Amniotic epithelial cell (primary cell): ENCODE measurements around the gene PEAR1.
"Not testable (repeated sequence)": the region's sequence is repeated elsewhere in the genome, so short reads cannot be mapped to it uniquely, and the experiment has no call there.

Experiments
- DNase-seq: peaks from one replicate; pipeline ENCODE4 v3.0.0-alpha.2; 2010; ENCODE audit warnings: low read depth

PEAR1 gene

DNA sequence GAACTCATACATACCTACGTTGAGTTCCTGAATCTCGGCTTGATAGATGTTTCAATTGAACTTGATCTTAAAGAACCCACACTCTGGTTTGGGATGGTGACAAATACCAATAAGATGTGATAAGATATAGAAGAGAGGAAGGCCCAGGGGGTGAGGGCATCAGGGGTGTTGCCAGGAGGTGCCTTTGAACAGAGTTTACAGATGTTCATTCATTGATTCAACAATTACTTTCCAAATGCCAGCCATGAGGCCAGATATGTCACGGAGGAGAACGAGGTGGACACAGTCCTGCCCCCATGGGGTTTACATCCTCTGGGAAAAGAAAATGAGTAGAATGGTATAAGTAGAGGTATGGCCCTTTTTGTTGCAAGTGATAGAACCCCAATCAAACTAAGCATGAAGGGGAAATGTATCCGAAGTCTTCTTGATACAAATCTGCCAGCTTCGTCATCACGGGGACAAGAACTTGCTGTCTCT lies 27.6 kb downstream of the PEAR1 start:
- DNase-seq, result no peak

DNA sequence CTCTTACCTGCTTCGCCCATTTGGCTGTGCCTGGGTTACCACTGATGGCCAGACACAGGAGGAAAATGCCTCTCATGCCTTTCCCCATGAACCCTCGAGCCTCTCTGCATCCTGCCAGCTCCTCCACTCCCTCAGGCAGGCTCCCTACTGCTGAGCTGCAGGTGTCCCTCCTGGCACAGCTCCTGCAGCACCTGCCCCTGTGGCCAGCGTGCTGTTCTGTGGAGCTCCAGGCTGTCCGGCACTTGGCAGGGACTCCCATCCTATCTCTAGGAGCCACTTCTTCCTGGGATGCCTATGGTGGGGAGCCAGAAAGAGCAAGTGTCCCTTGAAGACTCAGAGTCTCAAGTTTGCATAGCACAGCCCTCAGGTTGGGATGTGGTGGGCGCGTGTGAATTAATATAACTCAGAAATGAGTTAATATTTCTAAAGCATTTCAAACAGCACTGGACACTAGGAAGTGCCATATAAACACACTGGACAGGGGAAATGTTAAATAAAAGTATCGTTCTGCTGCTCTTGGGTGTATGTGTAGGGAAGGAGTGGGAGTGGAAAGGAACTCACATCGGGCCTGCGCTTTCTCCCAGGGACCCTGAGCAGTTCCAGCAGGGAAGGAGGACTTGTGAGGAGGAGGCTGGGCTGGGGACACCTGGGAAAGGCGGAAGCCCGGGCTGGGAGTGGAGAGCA lies 29.6 kb downstream of the PEAR1 start:
- DNase-seq, result no peak

GRCh38 chr1:156923670-156924477 lies 30.4 kb downstream of the PEAR1 start:
- no peak for DNase-seq

- no peak for DNase-seq
Measured at GRCh38 chr1:156924478-156925153, 31.1 kb downstream of the PEAR1 start.

- no peak for DNase-seq
Measured at GRCh38 chr1:156925154-156926010, 31.9 kb downstream of the PEAR1 start.

- peak; percentile 61 for DNase-seq
Measured at GRCh38 chr1:156926175-156926574, 32.7 kb downstream of the PEAR1 start.

DNA sequence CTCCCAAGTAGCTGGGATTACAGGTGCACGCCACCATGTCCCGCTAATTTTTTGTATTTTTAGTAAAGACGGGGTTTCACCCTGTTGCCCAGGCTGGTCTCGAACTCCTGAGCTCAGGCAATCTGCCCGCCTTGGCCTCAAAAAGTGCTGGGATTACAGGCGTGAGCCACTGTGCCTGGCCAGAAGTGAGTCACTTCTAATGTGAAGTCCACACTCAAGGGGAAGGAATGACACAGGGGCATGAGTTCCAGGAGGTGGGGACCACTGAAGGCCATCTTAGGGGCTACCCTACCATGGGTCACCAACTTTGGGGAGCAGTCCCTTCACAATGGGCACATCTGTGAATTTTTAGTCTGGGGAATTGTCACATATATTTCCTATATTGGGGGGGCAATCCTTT lies 33.2 kb downstream of the PEAR1 start:
- DNase-seq, result not testable (repeated sequence)

DNA sequence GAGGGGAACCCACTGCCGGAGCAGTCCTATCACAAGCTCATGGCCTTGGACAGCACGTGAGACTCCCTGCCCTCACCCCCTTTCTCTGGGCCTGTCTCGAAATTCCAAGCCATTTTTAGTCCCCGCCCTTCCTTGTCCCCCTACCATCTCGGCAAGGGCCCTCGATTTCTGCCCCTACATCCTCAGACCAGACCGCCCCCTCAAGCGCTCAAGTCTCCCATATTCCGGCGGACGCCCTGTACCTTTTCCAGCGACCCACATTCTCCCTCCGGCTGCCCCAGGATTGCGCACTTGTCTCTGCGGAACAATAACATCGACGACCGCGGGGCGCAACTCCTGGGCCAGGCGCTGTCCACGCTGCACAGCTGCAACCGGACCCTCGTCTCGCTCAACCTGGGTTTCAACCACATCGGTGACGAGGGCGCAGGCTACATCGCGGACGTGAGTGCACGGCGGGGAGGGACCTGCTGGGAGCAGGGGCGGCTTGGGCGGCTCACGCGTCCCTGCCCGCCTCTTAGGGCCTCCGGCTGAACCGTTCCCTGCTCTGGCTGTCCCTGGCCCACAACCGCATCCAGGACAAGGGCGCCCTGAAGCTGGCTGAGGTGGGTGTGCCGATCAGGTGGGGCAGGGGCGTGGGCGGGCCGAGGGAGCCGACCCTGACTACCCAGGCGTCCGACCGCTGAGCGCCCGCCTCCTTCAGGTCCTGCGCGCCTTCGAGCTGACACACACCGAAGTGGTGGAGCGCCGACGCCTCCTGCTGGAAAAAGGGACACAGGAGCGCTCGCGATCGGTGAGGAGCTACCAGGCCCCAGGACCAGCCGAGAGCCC lies 33.9 kb downstream of the PEAR1 start:
- peak; percentile 56 for DNase-seq

GRCh38 chr1:156928043-156928602 lies 34.6 kb downstream of the PEAR1 start:
- no peak for DNase-seq

DNA sequence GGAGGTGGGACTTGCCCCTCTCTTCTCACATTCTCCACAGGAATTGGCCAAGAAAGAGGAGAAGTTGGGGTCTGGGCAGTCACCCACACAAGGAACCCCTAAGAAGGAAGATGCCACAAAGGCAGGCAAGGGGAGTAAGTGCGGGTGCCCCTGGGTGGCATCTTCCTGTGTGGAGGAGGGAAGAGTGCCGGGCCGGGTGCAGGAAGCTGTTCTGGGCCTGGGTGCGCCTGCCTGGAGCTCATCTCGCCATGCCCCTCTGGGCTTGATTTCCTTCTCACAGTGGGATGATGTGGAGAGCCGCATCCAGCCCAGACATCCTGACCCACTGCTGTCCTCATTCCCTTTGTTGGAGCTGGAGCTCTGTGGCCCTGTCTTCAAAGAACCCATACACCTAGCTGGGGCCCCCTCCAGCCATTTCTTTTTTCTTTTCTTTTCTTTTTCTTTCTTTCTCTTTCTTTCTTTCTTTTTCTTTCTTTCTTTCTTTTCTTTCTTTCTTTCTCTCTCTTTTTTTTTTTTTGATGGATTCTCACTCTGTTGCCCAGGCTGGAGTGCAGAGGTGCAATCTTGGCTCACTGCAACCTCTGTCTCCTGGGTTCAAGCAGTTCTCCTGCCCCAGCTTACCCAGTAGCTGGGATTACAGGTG lies 36.2 kb downstream of the PEAR1 start:
- DNase-seq, result no peak

DNA sequence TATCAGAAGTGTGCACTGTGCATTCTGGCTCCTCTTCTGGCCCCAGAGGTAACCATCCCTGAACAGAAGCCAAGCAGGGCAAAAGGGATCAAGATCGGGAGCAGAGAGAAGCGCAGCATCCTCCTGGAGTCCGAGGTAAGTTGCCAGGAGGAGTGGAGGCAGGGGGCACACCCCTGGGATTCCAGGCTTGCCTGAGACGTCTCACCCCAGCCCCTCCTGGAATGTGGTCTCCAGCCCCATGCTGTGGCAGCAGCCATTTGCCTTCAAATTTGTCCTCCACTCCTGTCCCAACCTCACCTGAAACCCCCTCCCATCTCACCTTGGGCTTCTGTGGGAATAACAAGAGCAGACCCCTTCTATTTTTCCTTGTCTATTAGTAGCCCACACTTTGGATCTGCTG lies 37.0 kb downstream of the PEAR1 start:
- no peak for DNase-seq

DNA sequence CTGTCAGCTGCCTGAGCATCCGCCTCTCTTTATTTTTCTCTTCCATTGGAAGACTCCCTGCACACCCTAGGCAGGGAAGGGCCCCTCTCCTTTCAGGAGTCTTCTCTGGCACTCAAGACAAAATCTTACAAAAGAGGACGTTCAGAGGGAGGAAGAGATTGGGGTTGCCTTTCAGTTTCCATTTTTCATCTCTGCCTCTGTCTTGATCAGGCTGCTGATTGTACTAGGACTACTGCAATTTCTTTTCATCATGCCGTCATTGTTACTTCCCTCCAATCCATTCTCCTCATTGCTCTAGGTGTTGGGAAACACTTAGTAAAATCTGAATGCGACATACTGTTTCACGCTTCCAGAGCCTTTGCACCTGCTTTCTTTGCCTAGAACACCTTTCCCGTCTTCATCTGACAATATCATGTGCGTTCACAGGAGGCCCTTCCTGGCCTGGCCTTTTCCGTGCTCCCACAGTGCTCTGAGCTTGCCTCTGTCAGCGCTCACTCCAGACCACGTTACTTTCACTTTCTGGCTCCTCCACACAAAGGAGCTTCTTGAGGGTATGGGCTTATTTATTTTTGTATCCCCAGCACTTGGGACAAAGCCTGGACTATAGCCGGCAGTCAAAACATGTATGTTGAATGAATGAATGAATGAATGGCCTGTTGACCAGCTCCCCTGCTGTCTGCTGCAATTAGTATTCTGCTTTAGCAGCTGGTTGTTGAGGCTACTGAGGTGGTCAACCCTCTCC lies 37.9 kb downstream of the PEAR1 start:
- no peak for DNase-seq

DNA sequence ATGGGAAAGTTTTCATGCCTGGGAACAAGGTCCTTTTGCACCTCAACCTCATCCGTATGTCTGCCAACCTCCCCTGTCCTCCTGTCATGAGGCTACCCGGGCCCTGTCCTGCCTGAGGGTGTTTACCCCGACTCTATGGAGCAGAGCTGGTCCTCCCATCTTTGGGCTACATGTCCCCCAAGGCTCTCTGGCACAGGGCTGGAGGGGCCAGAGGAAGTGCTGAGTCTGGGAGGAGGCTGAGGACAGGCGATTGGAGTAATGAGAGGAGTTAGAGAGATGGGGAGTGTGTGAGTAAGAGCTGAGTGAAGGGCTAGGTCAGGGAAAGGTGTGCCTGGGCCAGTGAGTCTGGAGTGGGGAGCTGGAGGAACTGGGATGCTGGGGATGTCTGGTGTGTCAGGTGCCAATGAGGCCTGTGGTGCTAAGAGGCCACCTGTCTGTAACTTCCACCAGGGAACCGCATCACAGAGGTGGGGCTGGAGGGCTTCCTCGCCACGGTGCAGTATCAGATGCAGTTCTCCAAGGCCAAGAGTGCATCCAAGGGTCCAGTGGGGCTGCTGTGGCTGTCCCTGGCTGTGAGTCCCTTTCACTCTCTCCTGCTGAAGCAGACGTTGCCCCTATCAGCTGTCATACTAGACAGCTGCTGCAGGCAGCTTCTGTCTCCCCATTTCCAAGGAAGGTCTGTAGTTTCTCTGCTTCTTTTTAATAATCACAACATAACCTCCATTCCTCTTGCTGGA lies 38.6 kb downstream of the PEAR1 start:
- no peak for DNase-seq

- DNase-seq, result no peak
Measured at GRCh38 chr1:156933136-156933535, 39.6 kb downstream of the PEAR1 start.

- DNase-seq, result no peak
Measured at GRCh38 chr1:156935505-156936128, 42.1 kb downstream of the PEAR1 start.

GRCh38 chr1:156936191-156936590 lies 42.7 kb downstream of the PEAR1 start:
- no peak for DNase-seq

GRCh38 chr1:156936721-156937220 lies 43.3 kb downstream of the PEAR1 start:
- no peak for DNase-seq

GRCh38 chr1:156937883-156938282 lies 44.4 kb downstream of the PEAR1 start:
- DNase-seq, result no peak
